Omental fat pad (tissue), 4 donors: ENCODE data around the gene MFN2. TPM values are rescaled to one million over a fixed set of nuclear protein-coding genes. Genes with fewer than 3 reads are reported as not detected.
A peak's percentile ranks its signal among the peaks of the same experiment; 100 is the strongest.
"Not testable (repeated sequence)": the region's sequence is repeated elsewhere in the genome, so short reads cannot be mapped to it uniquely, and the experiment has no call there.

Source experiments
- ATAC-seq: fragments of 150-250 bp; one replicate; pipeline ENCODE4 v1.9.1; 2016; ENCODE audit warnings: mild to moderate bottlenecking, moderate library complexity; ENCODE audit not compliant: low FRiP score
- DNase-seq: peaks from one replicate; pipeline ENCODE4 v3.0.0-alpha.2; 2019; ENCODE audit warnings: low spot score
- CTCF ChIP-seq, 3 donors: fragments of 450-650 bp; IDR thresholded peaks; one replicate each; pipeline ENCODE4 v1.5.1; 2016 to 2017; ENCODE audit warnings: antibody characterized with exemption in 3 of 3, mild to moderate bottlenecking in 3 of 3, moderate library complexity in 2 of 3
- total RNA-seq, 4 donors: library from RNA; depleted of rRNA; stranded (reverse); fragments of >200 nt; gene quantifications; one replicate each; pipeline ENCODE4 v1.1.0, GENCODE V29; 2016

The MFN2 gene
- total RNA-seq: 10 to 100 TPM; 66.4 to 74.8 (median 70.0) TPM

- peak; percentile 87 for DNase-seq
- ATAC-seq: peak; percentile 97
- no peak for TF ChIP-seq CTCF (IDR thresholded peaks at IDR 0.05)
These were observed at the start of gene MFN2 for GRCh38 chr1:11979851-11980675. Gene MFN2, plus strand, starts transcription at chr1:11980444. Its CDS starts 8,725 bp downstream, at chr1:11989169.

DNA sequence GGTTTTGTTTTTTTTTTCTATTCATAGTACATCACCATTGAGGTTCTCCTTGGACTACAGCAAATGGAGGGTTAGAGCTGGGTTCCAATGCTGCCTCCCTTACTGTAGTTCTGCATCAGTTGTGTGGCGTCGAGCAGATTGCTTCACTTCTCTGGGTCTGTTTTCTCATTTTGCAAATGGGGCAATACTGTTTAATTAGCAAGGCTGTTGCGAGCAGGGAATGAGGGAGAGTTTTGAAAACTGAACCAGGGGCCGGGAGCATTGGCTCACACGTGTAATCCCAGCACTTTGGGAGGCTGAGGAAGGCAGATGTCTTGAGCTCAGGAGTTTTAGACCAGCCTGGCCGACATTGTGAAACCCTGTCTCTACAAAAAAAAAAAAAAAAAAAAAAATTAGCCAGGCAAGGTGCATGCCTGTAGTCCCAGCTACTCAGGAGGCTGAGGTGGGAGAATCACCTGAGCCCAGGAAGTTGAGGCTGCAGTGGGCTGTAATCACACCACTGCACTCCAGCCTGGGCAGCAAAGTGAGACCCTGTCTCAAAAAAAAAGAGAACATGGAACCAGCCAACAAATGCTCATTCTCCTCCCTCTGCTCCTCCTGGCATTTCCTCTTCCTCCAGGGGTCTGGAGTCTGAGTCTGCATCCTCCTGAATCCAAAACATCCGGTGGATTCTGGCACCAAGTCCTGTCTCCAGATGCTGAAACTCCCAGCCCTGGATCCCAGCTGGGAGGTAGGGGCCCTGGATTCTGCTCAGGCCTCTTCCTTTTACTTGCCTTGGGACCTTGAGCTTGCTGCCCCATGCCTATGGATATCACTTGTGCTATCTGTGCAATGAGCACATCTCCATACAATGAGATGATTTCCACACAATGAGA, 49.4 kb upstream of the MFN2 start:
- ATAC-seq: no peak
- TF ChIP-seq CTCF (IDR thresholded peaks at IDR 0.05): no peak
- DNase-seq: no peak

GRCh38 chr1:11931845-11932244, 48.4 kb upstream of the MFN2 start:
- ATAC-seq (no peak), DNase-seq (no peak)
- TF ChIP-seq CTCF (IDR thresholded peaks at IDR 0.05): no peak

GRCh38 chr1:11934302-11935056, 45.8 kb upstream of the MFN2 start, which contains the start of gene PLOD1:
Gene PLOD1, plus strand, starts transcription at chr1:11934717. Its CDS starts 63 bp downstream, at chr1:11934780.
- no peak for TF ChIP-seq CTCF (IDR thresholded peaks at IDR 0.05)
- ATAC-seq: peak; percentile 96

GRCh38 chr1:11935057-11935412, 45.2 kb upstream of the MFN2 start:
- no peak for TF ChIP-seq CTCF (IDR thresholded peaks at IDR 0.05)
- DNase-seq: no peak
- ATAC-seq: peak; percentile 3

More at GRCh38 chr1:11934302-11935056, 45.8 kb upstream of the MFN2 start, which contains the start of gene PLOD1:
- peak; percentile 76 for DNase-seq

GRCh38 chr1:11935733-11936132, 44.5 kb upstream of the MFN2 start:
- ATAC-seq, DNase-seq: not testable (repeated sequence)
